MM.1S (cell line): ENCODE measurements around the gene GPX4.

Source experiments
- DNase-seq: peaks from one replicate; pipeline ENCODE4 v3.0.0-alpha.2; 2015
- H2AFZ ChIP-seq: fragments of 300-600 bp; sonication (generic); 2 replicates; pipeline ENCODE4 v1.6.0; 2016; ENCODE audit warnings: antibody characterized with exemption, low read length
- H3F3A ChIP-seq: fragments of 300-600 bp; sonication (generic); 2 replicates; pipeline ENCODE4 v1.6.1; 2016; ENCODE audit warnings: mild to moderate bottlenecking, antibody characterized with exemption, low read length, moderate library complexity, mixed read lengths; ENCODE audit not compliant: insufficient read depth
- H3K27ac ChIP-seq: fragments of 300-600 bp; sonication (generic); 2 replicates; pipeline ENCODE4 v1.5.1; 2016; ENCODE audit warnings: mild to moderate bottlenecking, low read length
- H3K27me3 ChIP-seq: fragments of 300-600 bp; sonication (generic); replicated peaks from 2 replicates; pipeline ENCODE4 v1.6.0; 2016; ENCODE audit warnings: low read length; ENCODE audit not compliant: insufficient read depth
- H3K36me3 ChIP-seq: fragments of 300-600 bp; sonication (generic); replicated peaks from 2 replicates; pipeline ENCODE4 v1.6.1; 2016; ENCODE audit warnings: mild to moderate bottlenecking, low read length, mixed read lengths; ENCODE audit not compliant: insufficient read depth
- H3K4me1 ChIP-seq: fragments of 300-600 bp; sonication (generic); 2 replicates; pipeline ENCODE4 v1.6.1; 2016; ENCODE audit warnings: low read length, mixed read lengths
- H3K4me2 ChIP-seq: fragments of 300-600 bp; sonication (generic); 2 replicates; pipeline ENCODE4 v1.6.0; 2016; ENCODE audit warnings: low read depth, low read length
- H3K4me3 ChIP-seq: fragments of 300-600 bp; sonication (generic); 2 replicates; pipeline ENCODE4 v1.5.1; 2016; ENCODE audit warnings: low read length, mixed read lengths
- H3K79me2 ChIP-seq: fragments of 300-600 bp; sonication (generic); 2 replicates; pipeline ENCODE4 v1.6.1; 2016; ENCODE audit warnings: mixed run types, low read length, mixed read lengths
- H3K9ac ChIP-seq: fragments of 300-600 bp; sonication (generic); 2 replicates; pipeline ENCODE4 v1.6.1; 2016; ENCODE audit warnings: low read length, mixed read lengths
- H3K9me2 ChIP-seq: fragments of 300-600 bp; sonication (generic); replicated peaks from 2 replicates; pipeline ENCODE4 v1.6.1; 2016; ENCODE audit warnings: mild to moderate bottlenecking, low read length, mixed read lengths; ENCODE audit not compliant: insufficient read depth
- H3K9me3 ChIP-seq: fragments of 300-600 bp; sonication (generic); replicated peaks from 2 replicates; pipeline ENCODE4 v1.6.1; 2016; ENCODE audit warnings: mild to moderate bottlenecking, low read length, mixed read lengths; ENCODE audit not compliant: insufficient read depth
- H4K20me1 ChIP-seq: fragments of 300-600 bp; sonication (generic); 2 replicates; pipeline ENCODE4 v1.6.1; 2016; ENCODE audit warnings: mild to moderate bottlenecking, low read length, moderate library complexity, mixed read lengths; ENCODE audit not compliant: insufficient read depth
- CTCF ChIP-seq: fragments of 300-600 bp; sonication (generic); IDR thresholded peaks from 2 replicates; pipeline ENCODE4 v1.5.1; 2016; ENCODE audit warnings: antibody characterized with exemption, low read length, mixed read lengths
- EZH2 ChIP-seq: fragments of 300-600 bp; sonication (generic); optimal IDR thresholded peaks from 2 replicates; pipeline ENCODE3; 2017; ENCODE audit warnings: low read depth, mild to moderate bottlenecking, antibody characterized with exemption, low read length, mixed read lengths
- EZH2phosphoT487 ChIP-seq: fragments of 300-600 bp; sonication (generic); IDR thresholded peaks from 2 replicates; pipeline ENCODE4 v1.6.1; 2018; ENCODE audit warnings: antibody characterized with exemption, low read length

Gene GPX4

GRCh38 chr19:1119475-1120217 is 15.9 kb downstream of the GPX4 start:
- Histone ChIP-seq H3K27me3 (no peaks in the 10 kb centered on the region), H2AFZ (no peak overlapping the region), H3K27ac (no peak overlapping the region), H3K4me1 (no peaks in the 10 kb centered on the region), H3F3A (no peaks in the 10 kb centered on the region), H4K20me1 (no peaks in the 10 kb centered on the region), H3K9ac (no peak overlapping the region), H3K9me2 (no peaks in the 10 kb centered on the region), H3K9me3 (no peaks in the 10 kb centered on the region), H3K36me3 (peaks cover 12% of the 10 kb centered on the region), H3K4me2 (no peak overlapping the region), H3K4me3 (no peak overlapping the region), H3K79me2 (peaks cover 7% of the 10 kb centered on the region)
- TF ChIP-seq EZH2 (no peak), EZH2phosphoT487 (no peak), CTCF (no peak)
- DNase-seq, result no peak

- Histone ChIP-seq H2AFZ (no peak overlapping the region), H4K20me1 (no peaks in the 10 kb centered on the region), H3K9me2 (no peaks in the 10 kb centered on the region), H3K36me3 (peaks cover 12% of the 10 kb centered on the region), H3K9ac (no peak overlapping the region), H3K4me3 (no peak overlapping the region), H3K4me1 (no peaks in the 10 kb centered on the region), H3K27me3 (no peaks in the 10 kb centered on the region), H3K27ac (no peak overlapping the region), H3F3A (no peaks in the 10 kb centered on the region), H3K79me2 (peaks cover 15% of the 10 kb centered on the region), H3K4me2 (no peak overlapping the region), H3K9me3 (no peaks in the 10 kb centered on the region)
- TF ChIP-seq EZH2, result no peak
- TF ChIP-seq CTCF, result no peak
- no peak for TF ChIP-seq EZH2phosphoT487
- DNase-seq, result no peak
These were observed 17.6 kb downstream of the GPX4 start for GRCh38 chr19:1121395-1121794.

- Histone ChIP-seq H3K9me3 (no peaks in the 10 kb centered on the region), H3K27ac (no peak overlapping the region), H3K4me2 (no peak overlapping the region), H3F3A (no peaks in the 10 kb centered on the region), H4K20me1 (no peaks in the 10 kb centered on the region), H3K36me3 (peaks cover 12% of the 10 kb centered on the region), H3K4me3 (no peak overlapping the region), H3K9me2 (no peaks in the 10 kb centered on the region), H3K79me2 (peaks cover 20% of the 10 kb centered on the region), H2AFZ (no peak overlapping the region), H3K27me3 (no peaks in the 10 kb centered on the region), H3K9ac (no peak overlapping the region), H3K4me1 (no peaks in the 10 kb centered on the region)
- TF ChIP-seq CTCF (no peak), EZH2phosphoT487 (no peak), EZH2 (no peak)
- DNase-seq, result no peak
These were observed 18.5 kb downstream of the GPX4 start for GRCh38 chr19:1122021-1122971.
